MG63 (cell line): ENCODE data around the gene CHKA. TPM values are rescaled to one million over a fixed set of nuclear protein-coding genes. Genes with fewer than 3 reads are reported as not detected.
"Not testable (repeated sequence)": the region's sequence is repeated elsewhere in the genome, so short reads cannot be mapped to it uniquely, and the experiment has no call there.

Experiments
- DNase-seq: peaks from one replicate; pipeline ENCODE4 v3.0.0-alpha.2; 2020
- H3K27me3 ChIP-seq: fragments of 250-450 bp; sonication (Bioruptor Pico); 2 replicates; pipeline ENCODE4 v1.5.1; 2020; ENCODE audit warnings: mild to moderate bottlenecking, moderate library complexity
- H3K36me3 ChIP-seq: fragments of 250-450 bp; sonication (Bioruptor Pico); 2 replicates; pipeline ENCODE4 v1.5.1; 2020; ENCODE audit warnings: mild to moderate bottlenecking, moderate library complexity
- H3K4me3 ChIP-seq: fragments of 250-450 bp; sonication (Bioruptor Pico); 2 replicates; pipeline ENCODE4 v1.5.1; 2020; ENCODE audit warnings: mild to moderate bottlenecking, moderate library complexity
- H3K9me3 ChIP-seq: fragments of 250-450 bp; sonication (Bioruptor Pico); 2 replicates; pipeline ENCODE4 v1.5.1; 2020; ENCODE audit warnings: mild to moderate bottlenecking, moderate library complexity
- total RNA-seq: library from RNA; depleted of rRNA; stranded (reverse); fragments of >200 nt; shearing (Covaris generic); gene quantifications from 2 replicates; pipeline ENCODE4 v1.2.3, GENCODE V29; 2014; ENCODE audit warnings: low replicate concordance

CHKA gene
- total RNA-seq, 1 experiment from 2014 or later, result 6.8 TPM

GRCh38 chr11:68096962-68097361, 24.2 kb downstream of the CHKA start:
- DNase-seq, result no peak

GRCh38 chr11:68093565-68093964, 27.6 kb downstream of the CHKA start:
- DNase-seq, result no peak
- no peak overlapping the region for H3K4me3 ChIP-seq
- 0 out of 2 replicates have a peak, but pooled peaks cover 3% of the 10 kb centered on the region for H3K36me3 ChIP-seq
- no peaks in the 10 kb centered on the region for H3K27me3 ChIP-seq
- no peaks in the 10 kb centered on the region for H3K9me3 ChIP-seq

More at GRCh38 chr11:68096962-68097361, 24.2 kb downstream of the CHKA start:
- H3K36me3 ChIP-seq, result 0 out of 2 replicates have a peak, but pooled peaks cover 3% of the 10 kb centered on the region
- no peak overlapping the region for H3K4me3 ChIP-seq
- no peaks in the 10 kb centered on the region for H3K27me3 ChIP-seq
- no peaks in the 10 kb centered on the region for H3K9me3 ChIP-seq

GRCh38 chr11:68092946-68093345, 28.2 kb downstream of the CHKA start:
- not testable (repeated sequence) for H3K27me3 ChIP-seq, DNase-seq, H3K4me3 ChIP-seq, H3K9me3 ChIP-seq, H3K36me3 ChIP-seq

- H3K9me3 ChIP-seq, result no peaks in the 10 kb centered on the region
- DNase-seq, result no peak
- H3K27me3 ChIP-seq, result no peaks in the 10 kb centered on the region
- H3K4me3 ChIP-seq, result no peak overlapping the region
- H3K36me3 ChIP-seq, result 0 out of 2 replicates have a peak, but pooled peaks cover 3% of the 10 kb centered on the region
These were observed 28.8 kb downstream of the CHKA start for GRCh38 chr11:68092411-68092810.

- no peaks in the 10 kb centered on the region for H3K9me3 ChIP-seq
- DNase-seq, result peak; percentile 36
- H3K4me3 ChIP-seq, result no peak overlapping the region
- H3K36me3 ChIP-seq, result 0 out of 2 replicates have a peak, but pooled peaks cover 3% of the 10 kb centered on the region
- H3K27me3 ChIP-seq, result no peaks in the 10 kb centered on the region
These were observed 30.5 kb downstream of the CHKA start for GRCh38 chr11:68090706-68091105.

- Histone ChIP-seq H3K4me3 (no peak overlapping the region), H3K9me3 (no peaks in the 10 kb centered on the region), H3K36me3 (0 out of 2 replicates have a peak, but pooled peaks cover 3% of the 10 kb centered on the region), H3K27me3 (no peaks in the 10 kb centered on the region)
- no peak for DNase-seq
These were observed 30.9 kb downstream of the CHKA start for GRCh38 chr11:68090287-68090686.

- Histone ChIP-seq H3K9me3 (no peaks in the 10 kb centered on the region), H3K4me3 (no peak overlapping the region), H3K36me3 (0 out of 2 replicates have a peak, but pooled peaks cover 3% of the 10 kb centered on the region), H3K27me3 (no peaks in the 10 kb centered on the region)
- DNase-seq, result no peak
These were observed 31.5 kb downstream of the CHKA start for GRCh38 chr11:68089679-68090078.

- DNase-seq, result no peak
- Histone ChIP-seq H3K9me3 (no peaks in the 10 kb centered on the region), H3K4me3 (no peak overlapping the region), H3K36me3 (no peaks in the 10 kb centered on the region), H3K27me3 (no peaks in the 10 kb centered on the region)
These were observed 37.7 kb downstream of the CHKA start for GRCh38 chr11:68083517-68083916.

- Histone ChIP-seq H3K36me3 (no peaks in the 10 kb centered on the region), H3K4me3 (no peak overlapping the region), H3K27me3 (no peaks in the 10 kb centered on the region), H3K9me3 (no peaks in the 10 kb centered on the region)
- no peak for DNase-seq
These were observed 38.7 kb downstream of the CHKA start for GRCh38 chr11:68082481-68082880.

- Histone ChIP-seq H3K36me3 (no peaks in the 10 kb centered on the region), H3K27me3 (no peaks in the 10 kb centered on the region), H3K9me3 (no peaks in the 10 kb centered on the region), H3K4me3 (no peak overlapping the region)
- DNase-seq, result no peak
These were observed 39.5 kb downstream of the CHKA start for GRCh38 chr11:68081691-68082090.

GRCh38 chr11:68080860-68081259, 40.3 kb downstream of the CHKA start:
- Histone ChIP-seq H3K36me3 (no peaks in the 10 kb centered on the region), H3K27me3 (no peaks in the 10 kb centered on the region), H3K4me3 (no peak overlapping the region), H3K9me3 (no peaks in the 10 kb centered on the region)
- DNase-seq, result no peak

- no peak for DNase-seq
- no peak overlapping the region for H3K4me3 ChIP-seq
- H3K9me3 ChIP-seq, result no peaks in the 10 kb centered on the region
- no peaks in the 10 kb centered on the region for H3K36me3 ChIP-seq
- H3K27me3 ChIP-seq, result no peaks in the 10 kb centered on the region
These were observed 43.3 kb downstream of the CHKA start for GRCh38 chr11:68077617-68078582.

- H3K9me3 ChIP-seq, result no peaks in the 10 kb centered on the region
- no peak for DNase-seq
- H3K4me3 ChIP-seq, result no peak overlapping the region
- no peaks in the 10 kb centered on the region for H3K36me3 ChIP-seq
- H3K27me3 ChIP-seq, result no peaks in the 10 kb centered on the region
These were observed 44.7 kb downstream of the CHKA start for GRCh38 chr11:68076371-68077042.

- no peaks in the 10 kb centered on the region for H3K27me3 ChIP-seq
- no peak overlapping the region for H3K4me3 ChIP-seq
- peaks cover 7% of the 10 kb centered on the region for H3K36me3 ChIP-seq
- no peaks in the 10 kb centered on the region for H3K9me3 ChIP-seq
- no peak for DNase-seq
These were observed 46.4 kb downstream of the CHKA start for GRCh38 chr11:68074584-68075352.

GRCh38 chr11:68071281-68072048, 49.7 kb downstream of the CHKA start:
- Histone ChIP-seq H3K9me3 (no peaks in the 10 kb centered on the region), H3K36me3 (peaks cover 7% of the 10 kb centered on the region), H3K27me3 (no peaks in the 10 kb centered on the region), H3K4me3 (no peak overlapping the region)
- no peak for DNase-seq

- no peaks in the 10 kb centered on the region for H3K9me3 ChIP-seq
- H3K27me3 ChIP-seq, result no peaks in the 10 kb centered on the region
- peaks cover 9% of the 10 kb centered on the region for H3K36me3 ChIP-seq
- no peak overlapping the region for H3K4me3 ChIP-seq
- DNase-seq, result no peak
These were observed 53.2 kb downstream of the CHKA start for GRCh38 chr11:68067991-68068390.
